Keratinocyte (primary cell): ENCODE measurements around the gene PILRB. TPM values are rescaled to one million over a fixed set of nuclear protein-coding genes. Genes with fewer than 3 reads are reported as not detected.

Experiments
- DNase-seq: peaks from one replicate; pipeline ENCODE4 v3.0.0-alpha.2; 2011; ENCODE audit warnings: low read depth, missing footprints, low spot score
- FAIRE-seq: peaks from 2 replicates; lab custom pipeline; 2011; peaks lifted over from hg19 to GRCh38; lab: Jason Lieb, UNC
- H2AFZ ChIP-seq: 2 replicates; pipeline ENCODE4 v1.6.0; 2012; ENCODE audit warnings: low read length, control low read depth, inconsistent platforms; ENCODE audit not compliant: control insufficient read depth
- H3K27ac ChIP-seq: 2 replicates; pipeline ENCODE4 v1.5.1; 2011; ENCODE audit warnings: low read length; ENCODE audit not compliant: control insufficient read depth, insufficient read depth
- H3K27me3 ChIP-seq: 3 replicates; pipeline ENCODE4 v1.6.0; 2011; ENCODE audit warnings: low read length; ENCODE audit not compliant: control insufficient read depth, insufficient read depth; ENCODE audit errors: extremely low read depth
- H3K36me3 ChIP-seq, 2 experiments: 2 replicates in 1 of 2; 3 replicates in 1 of 2; pipeline ENCODE4 v1.5.1; 2011; ENCODE audit warnings: low read length in 2 of 2, mild to moderate bottlenecking in 1 of 2; ENCODE audit not compliant: control insufficient read depth in 2 of 2, insufficient read depth in 2 of 2; ENCODE audit errors: extremely low read depth in 1 of 2
- H3K4me1 ChIP-seq: 3 replicates; pipeline ENCODE4 v1.5.1; 2011; ENCODE audit warnings: low read length; ENCODE audit not compliant: control insufficient read depth, insufficient read depth; ENCODE audit errors: extremely low read depth
- H3K4me2 ChIP-seq: 3 replicates; pipeline ENCODE4 v1.6.0; 2011; ENCODE audit warnings: low read depth, low read length; ENCODE audit not compliant: control insufficient read depth, insufficient read depth; ENCODE audit errors: extremely low read depth
- H3K4me3 ChIP-seq, 3 experiments: fragments of 200-600 bp in 1 of 3; sonication (generic) in 1 of 3; 2 replicates in 2 of 3; 3 replicates in 1 of 3; pipeline ENCODE4 v1.5.1; 2011 to 2016; ENCODE audit warnings: low read length in 3 of 3, mild to moderate bottlenecking in 3 of 3, control low read depth in 2 of 3, inconsistent platforms in 1 of 3, low read depth in 1 of 3, mixed read lengths in 1 of 3, mixed run types in 1 of 3, moderate library complexity in 1 of 3; ENCODE audit not compliant: control insufficient read depth in 2 of 3, insufficient read depth in 2 of 3; ENCODE audit errors: extremely low read depth in 1 of 3
- H3K79me2 ChIP-seq: 2 replicates; pipeline ENCODE4 v1.6.0; 2012; ENCODE audit warnings: low read length; ENCODE audit not compliant: control insufficient read depth, insufficient read depth
- H3K9ac ChIP-seq: 3 replicates; pipeline ENCODE4 v1.6.0; 2011; ENCODE audit warnings: low read length; ENCODE audit not compliant: control insufficient read depth, insufficient read depth; ENCODE audit errors: extremely low read depth
- H3K9me1 ChIP-seq: 3 replicates; pipeline ENCODE4 v1.6.0; 2011; ENCODE audit warnings: low read length; ENCODE audit not compliant: control insufficient read depth, insufficient read depth; ENCODE audit errors: extremely low read depth
- H3K9me3 ChIP-seq: 2 replicates; pipeline ENCODE4 v1.5.1; 2012; ENCODE audit warnings: low read depth, low read length; ENCODE audit not compliant: control insufficient read depth
- H4K20me1 ChIP-seq: 3 replicates; pipeline ENCODE4 v1.6.0; 2011; ENCODE audit warnings: low read length; ENCODE audit not compliant: control insufficient read depth, insufficient read depth; ENCODE audit errors: extremely low read depth
- EZH2 ChIP-seq: IDR thresholded peaks from one replicate; pipeline ENCODE4 v1.6.1; 2012; ENCODE audit warnings: inconsistent platforms, mild to moderate bottlenecking, low read length, moderate library complexity
- dilution Hi-C: fragments of 300-500 bp; cut with MboI; formaldehyde crosslinking; loops from one replicate; pipeline ENCODE4 v1.7.0; 2020; ENCODE audit warnings: low sequenced_read_pairs; ENCODE audit not compliant: extremely low pct_ligation_motif_present
- polyA plus RNA-seq, 5 experiments: library from polyadenylated mRNA; depleted of rRNA in 3 of 5; stranded (reverse) in 3 of 5; stranded (forward) in 1 of 5; unstranded in 1 of 5; fragments of >200 nt; gene quantifications; 1 replicate in 1 of 5; 2 replicates in 3 of 5; 3 replicates in 1 of 5; pipeline versions ENCODE4 v1.2.1 to v1.2.3, GENCODE V29; 2011 to 2012; ENCODE audit warnings: missing spikeins in 2 of 5, low read depth in 1 of 5, low replicate concordance in 1 of 5
- TF ChIP-seq, protein P1 (sequence below), 3 experiments: IDR thresholded peaks in 1 of 3; conservative IDR thresholded peaks in 1 of 3; optimal IDR thresholded peaks in 1 of 3; 2 replicates in 2 of 3; 3 replicates in 1 of 3; pipeline versions ENCODE3 to v1.5.1; 2011; ENCODE audit warnings: low read length in 3 of 3, mild to moderate bottlenecking in 3 of 3, moderate library complexity in 2 of 3, control low read depth in 1 of 3, inconsistent platforms in 1 of 3; ENCODE audit not compliant: insufficient read depth in 2 of 3; ENCODE audit errors: extremely low read depth in 1 of 3

The PILRB gene
- polyA plus RNA-seq, 1 donor (not counting 4 experiments of a cell fraction or from before 2014, with no cell fraction given) = 16.5 TPM

DNA sequence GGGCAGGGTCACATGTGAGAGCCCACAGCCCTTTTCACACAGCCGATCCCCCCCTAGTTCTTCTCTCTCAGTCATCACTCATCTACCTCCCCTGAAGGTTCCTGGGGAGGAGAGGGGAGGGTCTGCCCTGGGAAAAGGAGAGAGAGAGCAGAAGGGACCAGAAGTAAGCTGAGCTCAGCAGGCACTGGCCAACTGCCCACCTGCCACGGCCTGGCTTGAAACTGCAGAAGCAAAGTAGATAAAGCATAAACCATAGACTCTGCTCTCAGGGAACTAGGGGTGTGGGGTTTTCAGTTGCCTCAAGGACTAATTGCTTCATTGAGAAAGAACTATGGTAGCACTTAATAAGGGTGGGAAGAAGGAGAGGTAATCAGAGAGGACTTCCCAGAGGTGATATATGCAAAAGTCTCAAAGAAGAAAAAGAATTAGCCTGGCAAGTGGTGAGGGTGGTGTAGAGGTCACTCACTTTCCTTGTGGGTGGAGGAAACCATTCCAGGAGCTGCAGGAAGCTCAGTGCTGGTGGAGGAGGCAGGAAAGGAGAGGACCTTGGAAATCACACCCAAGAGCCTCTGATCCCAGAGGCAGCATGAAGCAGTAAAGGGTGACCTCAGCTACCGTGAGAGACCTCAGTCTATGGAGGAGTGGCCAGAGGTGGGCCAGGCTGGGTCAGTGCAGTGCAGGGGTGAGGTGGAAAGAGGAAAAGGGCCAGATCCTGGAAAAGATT lies 32.5 kb downstream of the PILRB start:
- H4K20me1 ChIP-seq = no peaks in the 10 kb centered on the region
- H3K9me1 ChIP-seq = no peaks in the 10 kb centered on the region
- dilution Hi-C loops = no loop called here
- no peaks in the 10 kb centered on the region for H3K4me1 ChIP-seq
- no peak overlapping the region for H3K27ac ChIP-seq
- H2AFZ ChIP-seq = no peak overlapping the region
- no peak overlapping the region for H3K9ac ChIP-seq
- H3K9me3 ChIP-seq = no peaks in the 10 kb centered on the region
- TF ChIP-seq, protein P1, sequence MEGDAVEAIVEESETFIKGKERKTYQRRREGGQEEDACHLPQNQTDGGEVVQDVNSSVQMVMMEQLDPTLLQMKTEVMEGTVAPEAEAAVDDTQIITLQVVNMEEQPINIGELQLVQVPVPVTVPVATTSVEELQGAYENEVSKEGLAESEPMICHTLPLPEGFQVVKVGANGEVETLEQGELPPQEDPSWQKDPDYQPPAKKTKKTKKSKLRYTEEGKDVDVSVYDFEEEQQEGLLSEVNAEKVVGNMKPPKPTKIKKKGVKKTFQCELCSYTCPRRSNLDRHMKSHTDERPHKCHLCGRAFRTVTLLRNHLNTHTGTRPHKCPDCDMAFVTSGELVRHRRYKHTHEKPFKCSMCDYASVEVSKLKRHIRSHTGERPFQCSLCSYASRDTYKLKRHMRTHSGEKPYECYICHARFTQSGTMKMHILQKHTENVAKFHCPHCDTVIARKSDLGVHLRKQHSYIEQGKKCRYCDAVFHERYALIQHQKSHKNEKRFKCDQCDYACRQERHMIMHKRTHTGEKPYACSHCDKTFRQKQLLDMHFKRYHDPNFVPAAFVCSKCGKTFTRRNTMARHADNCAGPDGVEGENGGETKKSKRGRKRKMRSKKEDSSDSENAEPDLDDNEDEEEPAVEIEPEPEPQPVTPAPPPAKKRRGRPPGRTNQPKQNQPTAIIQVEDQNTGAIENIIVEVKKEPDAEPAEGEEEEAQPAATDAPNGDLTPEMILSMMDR (optimal IDR thresholded peaks at IDR 0.05 in 1 of 3, IDR thresholded peaks at IDR 0.05 in 1 of 3, conservative IDR thresholded peaks at IDR 0.05 in 1 of 3; ENCODE audit: extremely low read depth in 1 of 3, insufficient read depth in 2 of 3, low read length in 3 of 3) = no peak
- peaks cover 4% of the 10 kb centered on the region for H3K27me3 ChIP-seq
- FAIRE-seq = no peak
- no peaks in the 10 kb centered on the region for H3K79me2 ChIP-seq
- no peak overlapping the region for H3K4me2 ChIP-seq
- H3K36me3 ChIP-seq = no peaks in the 10 kb centered on the region
- no peak overlapping the region for H3K4me3 ChIP-seq
- DNase-seq = no peak

DNA sequence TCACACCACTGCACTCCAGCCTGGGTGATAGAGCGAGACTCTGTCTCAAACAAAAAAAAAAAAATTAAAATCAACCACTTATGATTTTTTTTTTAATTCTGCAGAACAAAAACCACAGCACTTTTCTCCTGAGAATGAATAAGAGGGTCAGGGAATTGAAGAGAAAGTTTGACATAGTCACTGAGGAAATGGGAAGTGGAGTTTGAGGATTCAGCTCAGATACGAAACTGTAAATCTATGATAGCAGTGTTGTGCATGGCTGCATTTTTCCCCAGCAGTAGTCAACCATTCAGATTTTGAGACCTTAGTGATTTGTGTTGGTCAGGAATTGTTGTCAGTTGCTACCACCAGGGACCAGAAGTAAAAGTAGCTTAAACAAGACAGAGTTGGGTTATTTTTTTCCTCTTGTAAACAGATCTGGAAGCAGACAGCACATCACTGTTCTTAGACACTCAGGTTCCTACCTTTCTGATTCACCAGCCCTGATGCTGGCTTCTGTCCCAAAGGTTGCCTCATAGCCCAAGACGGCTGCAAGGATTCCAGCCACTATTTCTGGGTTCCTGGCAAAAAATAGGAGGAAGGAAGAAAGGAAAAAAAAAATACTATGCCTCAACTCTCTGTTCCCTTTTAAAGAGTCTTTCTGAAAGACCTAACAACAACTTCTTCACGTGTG lies 35.5 kb downstream of the PILRB start:
- DNase-seq = no peak
- no peak for TF ChIP-seq EZH2
- TF ChIP-seq, protein P1 (optimal IDR thresholded peaks at IDR 0.05 in 1 of 3, IDR thresholded peaks at IDR 0.05 in 1 of 3, conservative IDR thresholded peaks at IDR 0.05 in 1 of 3; ENCODE audit: extremely low read depth in 1 of 3, insufficient read depth in 2 of 3, low read length in 3 of 3) = no peak
- Histone ChIP-seq H3K9ac (no peak overlapping the region), H3K36me3 (no peaks in the 10 kb centered on the region), H3K4me3 (no peak overlapping the region), H2AFZ (no peak overlapping the region), H3K9me1 (no peaks in the 10 kb centered on the region), H3K27ac (no peak overlapping the region), H3K4me2 (no peak overlapping the region), H3K9me3 (no peaks in the 10 kb centered on the region), H4K20me1 (no peaks in the 10 kb centered on the region), H3K4me1 (no peaks in the 10 kb centered on the region), H3K79me2 (no peaks in the 10 kb centered on the region), H3K27me3 (peaks cover 14% of the 10 kb centered on the region)
- dilution Hi-C loops = no loop called here
- no peak for FAIRE-seq
